Measurements from ENCODE around the gene DYNC1I1.

DYNC1I1 gene

GRCh38 chr7:95951997-95952795, 179.8 kb downstream of the DYNC1I1 start:
- H3K9ac ChIP-seq (ENCODE audit: low read depth, low read length, poor library complexity): no peak overlapping the region
- H2AK5ac ChIP-seq (ENCODE audit: low read depth, low read length): no peak overlapping the region
- no peak overlapping the region for H3K23ac ChIP-seq (ENCODE audit: low read depth, low read length, poor library complexity)
- H3K4ac ChIP-seq (ENCODE audit: low read length): no peak overlapping the region
- H2BK15ac ChIP-seq (ENCODE audit: low read length): no peak overlapping the region
- H3K4me3 ChIP-seq (ENCODE audit: low read length in 2 of 2): no peak overlapping the region
- H2BK120ac ChIP-seq (ENCODE audit: low read depth, low read length): no peak overlapping the region
- H3K4me2 ChIP-seq (ENCODE audit: insufficient read depth, low read length, poor library complexity, severe bottlenecking): no peak overlapping the region
- no peak overlapping the region for H3K27ac ChIP-seq (replicated peaks; ENCODE audit: low read length)
- peaks cover 0 to 4% (median 0%) of the 10 kb centered on the region in 3 experiments for H3K27me3 ChIP-seq (ENCODE audit: control insufficient read depth in 3 of 3, insufficient read depth in 3 of 3, low read depth in 1 of 3, low read length in 3 of 3)
- H3K36me3 ChIP-seq (replicated peaks in 1 of 2; ENCODE audit: control insufficient read depth in 2 of 2, insufficient read depth in 2 of 2, low read length in 2 of 2): no peaks in the 10 kb centered on the region
- H2BK5ac ChIP-seq (ENCODE audit: low read length): no peak overlapping the region
- WGBS, 2 donors (ENCODE audit: extremely low coverage in 2 of 2, insufficient read length in 2 of 2, insufficient replicate concordance in 1 of 2): no CpG with 5 or more reads among the region's 8 CpGs
- H3K14ac ChIP-seq (ENCODE audit: low read length): no peak overlapping the region
- DNase-seq (ENCODE audit: low spot score): no peak
- H3K9me3 ChIP-seq (replicated peaks in 1 of 2; ENCODE audit: control insufficient read depth in 2 of 2, insufficient read depth in 1 of 2, low read depth in 1 of 2, low read length in 2 of 2): no peaks in the 10 kb centered on the region
- no peaks in the 10 kb centered on the region for H3K79me1 ChIP-seq (ENCODE audit: low read depth, low read length)
- no peak overlapping the region for H4K8ac ChIP-seq (ENCODE audit: low read depth, low read length)
- H4K91ac ChIP-seq (ENCODE audit: low read depth, low read length, poor library complexity): no peak overlapping the region
- H2AFZ ChIP-seq (ENCODE audit: low read length): no peak overlapping the region
- H3K18ac ChIP-seq (ENCODE audit: low read length): no peak overlapping the region
- no peaks in the 10 kb centered on the region for H3K4me1 ChIP-seq (ENCODE audit: control insufficient read depth in 2 of 2, insufficient read depth in 1 of 2, low read depth in 1 of 2, low read length in 2 of 2)
- H2BK12ac ChIP-seq (ENCODE audit: low read length): no peak overlapping the region

GRCh38 chr7:95952851-95953250, 180.5 kb downstream of the DYNC1I1 start:
- no peak overlapping the region for H3K9ac ChIP-seq (ENCODE audit: low read depth, low read length, poor library complexity)
- H2BK120ac ChIP-seq (ENCODE audit: low read depth, low read length): no peak overlapping the region
- no peak overlapping the region for H2BK15ac ChIP-seq (ENCODE audit: low read length)
- DNase-seq (ENCODE audit: low spot score): no peak
- H3K4me2 ChIP-seq (ENCODE audit: insufficient read depth, low read length, poor library complexity, severe bottlenecking): no peak overlapping the region
- no peak overlapping the region for H4K91ac ChIP-seq (ENCODE audit: low read depth, low read length, poor library complexity)
- H3K23ac ChIP-seq (ENCODE audit: low read depth, low read length, poor library complexity): no peak overlapping the region
- no peak overlapping the region for H3K14ac ChIP-seq (ENCODE audit: low read length)
- no peaks in the 10 kb centered on the region for H3K4me1 ChIP-seq (ENCODE audit: control insufficient read depth in 2 of 2, insufficient read depth in 1 of 2, low read depth in 1 of 2, low read length in 2 of 2)
- H2AFZ ChIP-seq (ENCODE audit: low read length): no peak overlapping the region
- H3K36me3 ChIP-seq (replicated peaks in 1 of 2; ENCODE audit: control insufficient read depth in 2 of 2, insufficient read depth in 2 of 2, low read length in 2 of 2): no peaks in the 10 kb centered on the region
- no peak overlapping the region for H4K8ac ChIP-seq (ENCODE audit: low read depth, low read length)
- no peak overlapping the region for H3K4ac ChIP-seq (ENCODE audit: low read length)
- peaks cover 0 to 4% (median 0%) of the 10 kb centered on the region in 3 experiments for H3K27me3 ChIP-seq (ENCODE audit: control insufficient read depth in 3 of 3, insufficient read depth in 3 of 3, low read depth in 1 of 3, low read length in 3 of 3)
- H3K79me1 ChIP-seq (ENCODE audit: low read depth, low read length): no peaks in the 10 kb centered on the region
- H3K18ac ChIP-seq (ENCODE audit: low read length): no peak overlapping the region
- no peak overlapping the region for H2AK5ac ChIP-seq (ENCODE audit: low read depth, low read length)
- H2BK12ac ChIP-seq (ENCODE audit: low read length): no peak overlapping the region
- H2BK5ac ChIP-seq (ENCODE audit: low read length): no peak overlapping the region
- no peaks in the 10 kb centered on the region for H3K9me3 ChIP-seq (replicated peaks in 1 of 2; ENCODE audit: control insufficient read depth in 2 of 2, insufficient read depth in 1 of 2, low read depth in 1 of 2, low read length in 2 of 2)
- no peak overlapping the region for H3K27ac ChIP-seq (replicated peaks; ENCODE audit: low read length)
- no peak overlapping the region for H3K4me3 ChIP-seq (ENCODE audit: low read length in 2 of 2)
- no CpG with 5 or more reads among the region's 1 CpG for WGBS, 2 donors (ENCODE audit: extremely low coverage in 2 of 2, insufficient read length in 2 of 2, insufficient replicate concordance in 1 of 2)

GRCh38 chr7:95955748-95956147, 183.4 kb downstream of the DYNC1I1 start:
- Histone ChIP-seq H3K4ac (ENCODE audit: low read length) (no peak overlapping the region), H2AK5ac (ENCODE audit: low read depth, low read length) (no peak overlapping the region), H3K9ac (ENCODE audit: low read depth, low read length, poor library complexity) (no peak overlapping the region), H3K79me1 (ENCODE audit: low read depth, low read length) (no peaks in the 10 kb centered on the region), H2BK120ac (ENCODE audit: low read depth, low read length) (no peak overlapping the region), H4K8ac (ENCODE audit: low read depth, low read length) (no peak overlapping the region), H3K4me1 (ENCODE audit: control insufficient read depth in 2 of 2, insufficient read depth in 1 of 2, low read depth in 1 of 2, low read length in 2 of 2) (no peaks in the 10 kb centered on the region), H3K14ac (ENCODE audit: low read length) (no peak overlapping the region), H3K27me3 (ENCODE audit: control insufficient read depth in 3 of 3, insufficient read depth in 3 of 3, low read depth in 1 of 3, low read length in 3 of 3) (peaks cover 0 to 4% (median 0%) of the 10 kb centered on the region in 3 experiments), H3K23ac (ENCODE audit: low read depth, low read length, poor library complexity) (no peak overlapping the region), H2AFZ (ENCODE audit: low read length) (no peak overlapping the region), H4K91ac (ENCODE audit: low read depth, low read length, poor library complexity) (no peak overlapping the region), H3K4me3 (ENCODE audit: low read length in 2 of 2) (no peak overlapping the region), H2BK5ac (ENCODE audit: low read length) (no peak overlapping the region), H2BK12ac (ENCODE audit: low read length) (no peak overlapping the region), H3K36me3 (replicated peaks in 1 of 2; ENCODE audit: control insufficient read depth in 2 of 2, insufficient read depth in 2 of 2, low read length in 2 of 2) (no peaks in the 10 kb centered on the region), H3K9me3 (replicated peaks in 1 of 2; ENCODE audit: control insufficient read depth in 2 of 2, insufficient read depth in 1 of 2, low read depth in 1 of 2, low read length in 2 of 2) (no peaks in the 10 kb centered on the region), H3K27ac (replicated peaks; ENCODE audit: low read length) (no peak overlapping the region), H3K18ac (ENCODE audit: low read length) (no peak overlapping the region), H3K4me2 (ENCODE audit: insufficient read depth, low read length, poor library complexity, severe bottlenecking) (no peak overlapping the region), H2BK15ac (ENCODE audit: low read length) (no peak overlapping the region)
- DNase-seq (ENCODE audit: low spot score): no peak

GRCh38 chr7:95957510-95957909, 185.2 kb downstream of the DYNC1I1 start:
- no peak overlapping the region for H3K4me2 ChIP-seq (ENCODE audit: insufficient read depth, low read length, poor library complexity, severe bottlenecking)
- no peaks in the 10 kb centered on the region for H3K9me3 ChIP-seq (replicated peaks in 1 of 2; ENCODE audit: control insufficient read depth in 2 of 2, insufficient read depth in 1 of 2, low read depth in 1 of 2, low read length in 2 of 2)
- no peak overlapping the region for H4K8ac ChIP-seq (ENCODE audit: low read depth, low read length)
- no peak overlapping the region for H4K91ac ChIP-seq (ENCODE audit: low read depth, low read length, poor library complexity)
- no CpG with 5 or more reads among the region's 3 CpGs for WGBS, 2 donors (ENCODE audit: extremely low coverage in 2 of 2, insufficient read length in 2 of 2, insufficient replicate concordance in 1 of 2)
- H3K79me1 ChIP-seq (ENCODE audit: low read depth, low read length): no peaks in the 10 kb centered on the region
- H3K23ac ChIP-seq (ENCODE audit: low read depth, low read length, poor library complexity): no peak overlapping the region
- H2BK120ac ChIP-seq (ENCODE audit: low read depth, low read length): no peak overlapping the region
- H2AFZ ChIP-seq (ENCODE audit: low read length): no peak overlapping the region
- H3K9ac ChIP-seq (ENCODE audit: low read depth, low read length, poor library complexity): no peak overlapping the region
- H3K27ac ChIP-seq (replicated peaks; ENCODE audit: low read length): no peak overlapping the region
- no peak overlapping the region for H3K4ac ChIP-seq (ENCODE audit: low read length)
- no peaks in the 10 kb centered on the region for H3K36me3 ChIP-seq (replicated peaks in 1 of 2; ENCODE audit: control insufficient read depth in 2 of 2, insufficient read depth in 2 of 2, low read length in 2 of 2)
- no peak overlapping the region for H3K14ac ChIP-seq (ENCODE audit: low read length)
- no peak overlapping the region for H2BK12ac ChIP-seq (ENCODE audit: low read length)
- no peak overlapping the region for H3K18ac ChIP-seq (ENCODE audit: low read length)
- H3K4me1 ChIP-seq (ENCODE audit: control insufficient read depth in 2 of 2, insufficient read depth in 1 of 2, low read depth in 1 of 2, low read length in 2 of 2): no peaks in the 10 kb centered on the region
- DNase-seq (ENCODE audit: low spot score): no peak
- no peak overlapping the region for H2BK15ac ChIP-seq (ENCODE audit: low read length)
- H2AK5ac ChIP-seq (ENCODE audit: low read depth, low read length): no peak overlapping the region
- H3K27me3 ChIP-seq (ENCODE audit: control insufficient read depth in 3 of 3, insufficient read depth in 3 of 3, low read depth in 1 of 3, low read length in 3 of 3): no peaks in the 10 kb centered on the region
- H2BK5ac ChIP-seq (ENCODE audit: low read length): no peak overlapping the region
- H3K4me3 ChIP-seq (ENCODE audit: low read length in 2 of 2): no peak overlapping the region
